Astrocyte of the cerebellum (primary cell): ENCODE results near the gene VPS13D.

Experiments
- DNase-seq: peaks from one replicate; pipeline ENCODE4 v3.0.0-alpha.2; 2011; ENCODE audit warnings: low read depth
- H3K4me3 ChIP-seq: 2 replicates; pipeline ENCODE4 v1.5.1; 2011; ENCODE audit warnings: mild to moderate bottlenecking, low read depth, low read length, moderate library complexity
- in situ Hi-C: cut with HindIII; loops from 2 replicates; pipeline ENCODE4 v1.10.0; 2017; ENCODE audit warnings: low sequenced_read_pairs
- TF ChIP-seq, protein P1 (sequence below): IDR thresholded peaks from 2 replicates; pipeline ENCODE4 v1.5.1; 2012; ENCODE audit warnings: low read length, low read depth, moderate library complexity, mild to moderate bottlenecking; ENCODE audit errors: missing control alignments

VPS13D gene

DNA sequence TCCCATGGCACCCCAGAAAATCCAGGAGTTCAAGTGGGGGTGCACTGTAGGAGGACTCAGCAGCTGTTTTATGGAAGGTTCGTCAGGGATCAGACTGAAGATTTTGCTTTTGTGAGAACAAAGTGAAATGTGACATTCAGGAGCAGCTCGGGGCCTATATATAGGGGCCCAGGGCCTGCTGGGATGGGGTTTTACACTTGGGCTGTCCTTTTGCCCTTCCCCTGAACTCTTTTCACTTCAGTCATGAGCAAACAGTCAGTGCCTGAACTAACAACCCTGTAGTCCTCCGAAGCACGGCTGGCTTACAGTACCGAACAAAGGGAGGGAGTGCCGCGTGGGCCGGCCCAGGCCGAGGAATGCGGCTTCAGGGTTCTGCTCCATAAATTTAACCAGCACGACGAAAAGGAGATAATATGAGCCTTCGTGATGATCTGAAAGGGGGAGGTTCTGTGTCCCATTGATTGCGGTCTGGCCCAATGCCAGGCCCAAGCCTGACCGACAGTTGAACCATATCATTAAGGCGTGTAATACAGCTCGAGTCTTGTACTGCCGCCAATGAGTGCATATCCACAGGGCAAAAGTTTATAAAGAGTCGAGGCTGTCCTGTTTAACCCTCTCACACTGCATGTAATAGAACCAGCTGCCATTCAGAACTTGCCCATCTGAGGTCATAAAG, 248.2 kb downstream of the VPS13D start:
- H3K4me3 ChIP-seq = no peak overlapping the region
- in situ Hi-C loops = no loop called here
- TF ChIP-seq, protein P1, sequence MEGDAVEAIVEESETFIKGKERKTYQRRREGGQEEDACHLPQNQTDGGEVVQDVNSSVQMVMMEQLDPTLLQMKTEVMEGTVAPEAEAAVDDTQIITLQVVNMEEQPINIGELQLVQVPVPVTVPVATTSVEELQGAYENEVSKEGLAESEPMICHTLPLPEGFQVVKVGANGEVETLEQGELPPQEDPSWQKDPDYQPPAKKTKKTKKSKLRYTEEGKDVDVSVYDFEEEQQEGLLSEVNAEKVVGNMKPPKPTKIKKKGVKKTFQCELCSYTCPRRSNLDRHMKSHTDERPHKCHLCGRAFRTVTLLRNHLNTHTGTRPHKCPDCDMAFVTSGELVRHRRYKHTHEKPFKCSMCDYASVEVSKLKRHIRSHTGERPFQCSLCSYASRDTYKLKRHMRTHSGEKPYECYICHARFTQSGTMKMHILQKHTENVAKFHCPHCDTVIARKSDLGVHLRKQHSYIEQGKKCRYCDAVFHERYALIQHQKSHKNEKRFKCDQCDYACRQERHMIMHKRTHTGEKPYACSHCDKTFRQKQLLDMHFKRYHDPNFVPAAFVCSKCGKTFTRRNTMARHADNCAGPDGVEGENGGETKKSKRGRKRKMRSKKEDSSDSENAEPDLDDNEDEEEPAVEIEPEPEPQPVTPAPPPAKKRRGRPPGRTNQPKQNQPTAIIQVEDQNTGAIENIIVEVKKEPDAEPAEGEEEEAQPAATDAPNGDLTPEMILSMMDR = no peak
- peak; percentile 97 for DNase-seq

DNA sequence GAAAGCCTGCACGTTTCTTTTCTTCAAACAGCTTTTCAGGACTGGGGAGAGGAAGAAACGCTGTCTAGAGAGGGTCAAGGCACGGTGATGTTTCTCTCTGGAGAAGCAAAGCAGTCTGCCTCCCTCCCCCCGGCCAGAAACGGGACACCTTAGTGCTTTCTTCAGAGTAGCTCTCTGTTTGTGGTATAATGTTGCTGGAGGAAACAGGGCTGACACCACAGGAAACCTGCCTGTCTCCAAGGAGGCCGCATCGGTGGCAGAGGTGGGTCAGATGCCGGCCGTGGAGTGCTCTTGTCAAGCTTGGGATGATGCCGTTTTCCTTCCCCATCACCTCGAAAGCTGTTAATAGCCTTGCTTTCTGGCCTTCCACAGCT, 248.8 kb downstream of the VPS13D start:
- no peak overlapping the region for H3K4me3 ChIP-seq
- DNase-seq = no peak
- in situ Hi-C loops = no loop called here

DNA sequence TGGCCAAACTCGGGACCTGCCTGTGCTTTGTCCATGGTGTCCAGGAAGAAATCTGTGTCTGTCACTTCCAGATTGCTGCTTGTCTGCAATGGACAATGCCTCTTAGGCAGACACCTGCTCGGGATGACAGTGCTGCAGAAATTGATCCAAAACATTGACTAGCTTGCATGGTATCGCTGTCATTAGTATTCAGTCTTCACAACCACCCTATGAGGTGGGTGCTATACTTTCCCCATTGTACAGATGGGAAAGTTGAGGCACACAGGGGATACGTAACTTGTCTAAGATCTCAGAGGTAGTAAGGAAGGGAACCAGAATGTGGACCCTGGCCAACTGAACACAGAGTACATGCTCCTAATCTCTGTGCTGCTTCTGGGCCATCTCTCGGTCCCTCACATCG, 249.5 kb downstream of the VPS13D start:
- DNase-seq = no peak
- in situ Hi-C loops = no loop called here
- TF ChIP-seq, protein P1 = no peak
- H3K4me3 ChIP-seq = no peak overlapping the region

More for the DNA sequence above, 248.8 kb downstream of the VPS13D start:
- TF ChIP-seq, protein P1 = no peak

DNA sequence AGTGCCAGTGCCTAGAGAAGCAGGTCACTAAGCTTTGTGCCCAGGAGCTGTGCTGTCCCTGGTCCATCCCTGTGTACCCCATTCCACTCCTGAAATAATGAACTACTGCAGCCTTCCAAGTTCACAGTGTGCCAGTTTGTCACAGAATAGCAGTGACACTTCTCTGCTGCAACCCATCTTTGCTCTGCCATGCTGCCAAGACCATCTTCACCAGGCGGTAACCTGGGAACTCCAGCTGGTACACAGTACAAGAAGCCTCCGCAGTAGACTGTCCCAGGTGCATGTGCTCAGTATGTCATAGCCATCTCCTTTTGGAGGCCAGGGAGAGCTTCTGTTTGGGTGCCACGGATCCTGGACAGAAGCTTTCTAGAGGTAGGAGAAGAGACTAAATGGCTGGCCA, 250.2 kb downstream of the VPS13D start:
- DNase-seq = no peak
- H3K4me3 ChIP-seq = no peak overlapping the region
- in situ Hi-C loops = no loop called here
- TF ChIP-seq, protein P1 = no peak

DNA sequence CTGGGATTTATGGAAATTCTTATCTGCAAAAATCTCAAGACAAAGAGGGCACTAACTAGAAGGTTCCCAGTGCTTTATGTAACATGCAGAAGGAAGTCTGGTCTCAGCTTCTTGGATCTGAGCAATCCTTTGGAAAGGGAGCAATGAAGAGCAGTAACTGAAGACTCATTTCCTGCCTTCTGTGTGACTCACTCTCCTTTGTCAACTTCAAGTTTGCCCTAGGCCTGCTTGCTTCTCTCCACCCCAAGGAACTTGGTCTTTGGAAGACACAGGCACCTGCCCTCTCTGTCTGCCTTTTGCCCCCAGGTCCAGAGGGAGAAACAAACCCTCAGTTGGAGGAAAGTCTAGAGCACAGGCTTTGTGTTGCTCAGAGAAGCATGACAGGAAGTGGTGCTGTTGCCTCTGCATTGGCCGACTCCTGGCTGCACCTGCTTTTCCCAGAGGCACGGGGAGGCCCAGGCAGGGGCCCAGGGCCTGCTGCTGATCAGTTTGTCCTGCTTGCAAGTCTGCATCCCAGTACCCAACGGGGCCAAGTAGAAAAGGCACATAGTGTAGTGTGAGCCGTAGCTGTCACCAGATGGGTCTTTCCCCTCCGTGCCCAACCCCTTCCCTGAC, 251.0 kb downstream of the VPS13D start:
- TF ChIP-seq, protein P1 = no peak
- in situ Hi-C loops = no loop called here
- peak; percentile 64 for DNase-seq
- no peak overlapping the region for H3K4me3 ChIP-seq

- in situ Hi-C loops = no loop called here
- H3K4me3 ChIP-seq = no peak overlapping the region
- TF ChIP-seq, protein P1 = no peak
- no peak for DNase-seq
Measured at GRCh38 chr1:12481928-12482327, 252.1 kb downstream of the VPS13D start.

- in situ Hi-C loops = no loop called here
- TF ChIP-seq, protein P1 = no peak
- DNase-seq = no peak
- no peak overlapping the region for H3K4me3 ChIP-seq
Measured at GRCh38 chr1:12482988-12483387, 253.2 kb downstream of the VPS13D start.
